ENCODE data around the gene IQCF6. TPM values are rescaled to one million over a fixed set of nuclear protein-coding genes. Genes with fewer than 3 reads are reported as not detected.

IQCF6 gene
- not detected in 5 replicates for total RNA-seq (2022; extraction: Qiagen RNA extraction; ENCODE audit: low read depth)

GRCh38 chr3:51779137-51779536 lies at the start of gene IQCF6:
TSS of gene IQCF6 (minus strand) at chr3:51779237. CDS start at chr3:51779224, 13 bp downstream.

Other genes with a start within 250 kb of the IQCF6 start
- gene RAD54L2, start 240.5 kb downstream of the IQCF6 start, total RNA-seq (2022; extraction: Qiagen RNA extraction; ENCODE audit: low read depth) = 3.8 to 4.8 TPM (median 4.1 TPM) in 5 replicates
- gene TEX264, start 108.0 kb downstream of the IQCF6 start, total RNA-seq (2022; extraction: Qiagen RNA extraction; ENCODE audit: low read depth) = 56.4 to 70.3 TPM (median 66.8 TPM) in 5 replicates
- gene GRM2, start 72.2 kb downstream of the IQCF6 start, total RNA-seq (2022; extraction: Qiagen RNA extraction; ENCODE audit: low read depth) = 0.03 to 0.05 TPM in 2 of 5 replicates, not detected in the others
- not detected in 5 replicates for gene IQCF2, start 82.4 kb upstream of the IQCF6 start, total RNA-seq (2022; extraction: Qiagen RNA extraction; ENCODE audit: low read depth)
- not detected in 5 replicates for gene IQCF5, start 96.4 kb upstream of the IQCF6 start, total RNA-seq (2022; extraction: Qiagen RNA extraction; ENCODE audit: low read depth)
- not detected in 5 replicates for gene IQCF1, start 124.1 kb upstream of the IQCF6 start, total RNA-seq (2022; extraction: Qiagen RNA extraction; ENCODE audit: low read depth)
- 36.4 to 52.7 TPM (median 48.3 TPM) in 5 replicates for gene RRP9, start 162.7 kb upstream of the IQCF6 start, total RNA-seq (2022; extraction: Qiagen RNA extraction; ENCODE audit: low read depth)
- 8.5 to 10.2 TPM (median 9.8 TPM) in 5 replicates for gene PARP3, start 163.1 kb upstream of the IQCF6 start, total RNA-seq (2022; extraction: Qiagen RNA extraction; ENCODE audit: low read depth)
- gene GPR62, start 176.1 kb upstream of the IQCF6 start, total RNA-seq (2022; extraction: Qiagen RNA extraction; ENCODE audit: low read depth) = not detected in 5 replicates
- gene PCBP4, start 188.2 kb upstream of the IQCF6 start, total RNA-seq (2022; extraction: Qiagen RNA extraction; ENCODE audit: low read depth) = 9.7 to 14.6 TPM (median 12.6 TPM) in 5 replicates
- 22.8 to 35.9 TPM (median 30.6 TPM) in 5 replicates for gene ABHD14B, start 194.8 kb upstream of the IQCF6 start, total RNA-seq (2022; extraction: Qiagen RNA extraction; ENCODE audit: low read depth)
- 12.1 to 17.2 TPM (median 16.4 TPM) in 5 replicates for gene ABHD14A, start 195.8 kb upstream of the IQCF6 start, total RNA-seq (2022; extraction: Qiagen RNA extraction; ENCODE audit: low read depth)
- gene ACY1, start 204.3 kb upstream of the IQCF6 start, total RNA-seq (2022; extraction: Qiagen RNA extraction; ENCODE audit: low read depth) = 19.4 to 26.7 TPM (median 23.6 TPM) in 5 replicates
- 1,331 to 1,486 TPM (median 1,343 TPM) in 5 replicates for gene RPL29, start 216.7 kb upstream of the IQCF6 start, total RNA-seq (2022; extraction: Qiagen RNA extraction; ENCODE audit: low read depth)

All from A549 treated with RU486 at 1 μM for 4 hours (cell line).